Measurements from ENCODE around the gene LRP1.

LRP1 gene

GRCh38 chr12:57094208-57095160, 33.8 kb upstream of the LRP1 start:
- DNase-seq = no peak

GRCh38 chr12:57095440-57095839, 32.8 kb upstream of the LRP1 start:
- no peak for DNase-seq

- no peak for DNase-seq
These were observed 32.1 kb upstream of the LRP1 start for GRCh38 chr12:57096099-57096572.

GRCh38 chr12:57096748-57097553, 31.3 kb upstream of the LRP1 start:
- no peak for DNase-seq

- no peak for DNase-seq
These were observed 30.8 kb upstream of the LRP1 start for GRCh38 chr12:57097554-57097835.

GRCh38 chr12:57098546-57098945, 29.7 kb upstream of the LRP1 start:
- no peak for DNase-seq

GRCh38 chr12:57099047-57099714, 29.1 kb upstream of the LRP1 start:
- no peak for DNase-seq

- no peak for DNase-seq
These were observed 28.5 kb upstream of the LRP1 start for GRCh38 chr12:57099766-57100165.

GRCh38 chr12:57101892-57102695, 26.2 kb upstream of the LRP1 start:
- no peak for DNase-seq

- no peak for DNase-seq
These were observed 24.4 kb upstream of the LRP1 start for GRCh38 chr12:57103856-57104255.

- DNase-seq = no peak
These were observed 23.9 kb upstream of the LRP1 start for GRCh38 chr12:57104292-57104910.

- DNase-seq = no peak
These were observed 23.1 kb upstream of the LRP1 start for GRCh38 chr12:57105011-57105753.

- DNase-seq = no peak
These were observed 22.1 kb upstream of the LRP1 start for GRCh38 chr12:57106021-57106708.

- DNase-seq = no peak
These were observed 20.7 kb upstream of the LRP1 start for GRCh38 chr12:57107456-57108155.

- no peak for DNase-seq
These were observed 18.8 kb upstream of the LRP1 start for GRCh38 chr12:57109207-57110103.

- peak; percentile 28 to 52 (median 41) for DNase-seq
These were observed 17.9 kb upstream of the LRP1 start for GRCh38 chr12:57110104-57111030.

GRCh38 chr12:57111031-57111734, 17.1 kb upstream of the LRP1 start, which contains the start of gene STAT6:
TSS of gene STAT6 (minus strand) at chr12:57111362. CDS start at chr12:57108278, 3,084 bp downstream.
- peak; percentile 36 to 68 (median 50) for DNase-seq

All from activated naive CD4-positive, alpha-beta T cell (primary cell).